Measurements from ENCODE around the gene LTA4H.

DNA sequence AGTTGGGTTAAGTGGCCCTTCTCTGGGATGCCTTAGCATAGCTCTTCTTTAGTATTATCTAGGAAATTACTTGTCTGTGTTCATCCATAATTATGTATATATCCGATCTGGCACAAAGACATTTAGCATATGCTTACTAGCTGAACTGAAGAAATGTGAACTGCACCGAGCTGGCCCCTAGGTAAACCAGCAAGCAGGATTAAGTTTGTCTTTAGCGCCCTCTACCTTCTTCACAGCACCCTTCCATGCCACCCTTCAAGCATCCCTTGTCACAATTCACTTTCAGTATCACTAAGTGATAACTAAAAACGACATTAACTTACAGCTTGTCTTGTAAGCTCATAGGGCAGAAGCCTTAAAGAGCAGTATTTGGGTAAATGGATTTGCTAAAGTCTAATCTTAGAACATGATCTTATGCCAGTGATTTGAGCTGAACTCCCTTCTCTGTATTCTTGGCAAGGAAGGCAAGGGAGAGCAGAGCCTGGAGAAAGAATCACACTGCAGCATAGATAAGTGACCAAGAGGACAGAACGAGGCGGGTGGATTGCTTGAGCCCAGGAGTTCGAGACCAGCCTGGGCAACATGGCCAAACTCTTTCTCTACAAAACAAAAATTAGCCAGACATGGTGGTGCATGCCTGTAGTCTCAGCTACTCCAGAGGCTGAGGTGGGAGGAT, 36.6 kb downstream of the LTA4H start:
- TF ChIP-seq GLIS2 (tag by site-specific recombination; IDR thresholded peaks at IDR 0.05) (no peak), ZNF558 (tag by site-specific recombination; IDR thresholded peaks at IDR 0.05) (no peak)
- TF ChIP-seq, protein P1, sequence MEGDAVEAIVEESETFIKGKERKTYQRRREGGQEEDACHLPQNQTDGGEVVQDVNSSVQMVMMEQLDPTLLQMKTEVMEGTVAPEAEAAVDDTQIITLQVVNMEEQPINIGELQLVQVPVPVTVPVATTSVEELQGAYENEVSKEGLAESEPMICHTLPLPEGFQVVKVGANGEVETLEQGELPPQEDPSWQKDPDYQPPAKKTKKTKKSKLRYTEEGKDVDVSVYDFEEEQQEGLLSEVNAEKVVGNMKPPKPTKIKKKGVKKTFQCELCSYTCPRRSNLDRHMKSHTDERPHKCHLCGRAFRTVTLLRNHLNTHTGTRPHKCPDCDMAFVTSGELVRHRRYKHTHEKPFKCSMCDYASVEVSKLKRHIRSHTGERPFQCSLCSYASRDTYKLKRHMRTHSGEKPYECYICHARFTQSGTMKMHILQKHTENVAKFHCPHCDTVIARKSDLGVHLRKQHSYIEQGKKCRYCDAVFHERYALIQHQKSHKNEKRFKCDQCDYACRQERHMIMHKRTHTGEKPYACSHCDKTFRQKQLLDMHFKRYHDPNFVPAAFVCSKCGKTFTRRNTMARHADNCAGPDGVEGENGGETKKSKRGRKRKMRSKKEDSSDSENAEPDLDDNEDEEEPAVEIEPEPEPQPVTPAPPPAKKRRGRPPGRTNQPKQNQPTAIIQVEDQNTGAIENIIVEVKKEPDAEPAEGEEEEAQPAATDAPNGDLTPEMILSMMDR (tag by site-specific recombination; IDR thresholded peaks at IDR 0.05), result peak; percentile 59; the same call in 1 of the 2 replicates

Measured in HEK293 (cell line).